B cell (primary cell): ENCODE results near the gene DHX40. TPM values are rescaled to one million over a fixed set of nuclear protein-coding genes. Genes with fewer than 3 reads are reported as not detected.
"Not testable (repeated sequence)": the region's sequence is repeated elsewhere in the genome, so short reads cannot be mapped to it uniquely, and the experiment has no call there.

Experiments
- ATAC-seq: fragments of 200-7000 bp; cut with Tn5 transposase; one replicate; pipeline ENCODE4 v1.10.0; 2021; ENCODE audit warnings: low read depth, mild to moderate bottlenecking, moderate number of reproducible peaks, moderate library complexity
- CTCF ChIA-PET: fragments of 350-600 bp; sonication (Branson Sonifier 250); formaldehyde crosslinking; loops from one replicate; lab custom pipeline; 2021; ENCODE audit warnings: antibody characterized with exemption, inconsistent platforms; lab: Charles Lee
- POLR2A ChIA-PET: fragments of 350-600 bp; sonication (Branson Sonifier 250); formaldehyde crosslinking; loops from one replicate; lab custom pipeline; 2021; ENCODE audit warnings: antibody characterized with exemption; lab: Charles Lee
- DNase-seq: peaks from one replicate; pipeline ENCODE4 v3.0.0; 2013
- H2AFZ ChIP-seq: 2 replicates; pipeline ENCODE4 v1.6.1; 2012; ENCODE audit warnings: mild to moderate bottlenecking, low read depth, low read length; ENCODE audit not compliant: insufficient read depth, poor library complexity, severe bottlenecking
- H3K27ac ChIP-seq, 2 donors: 1 replicate in 1 of 2; 2 replicates in 1 of 2; pipeline ENCODE4 v1.5.1; 2012 to 2013; ENCODE audit warnings: low read length in 2 of 2, mild to moderate bottlenecking in 2 of 2, moderate library complexity in 1 of 2
- H3K27me3 ChIP-seq, 4 experiments: fragments of 200-600 bp in 1 of 4; sonication (generic) in 1 of 4; replicated peaks in 1 of 4; 1 replicate in 2 of 4; 2 replicates in 2 of 4; pipeline versions ENCODE4 v1.6.1 to v1.7.0; 2013 to 2016; ENCODE audit warnings: low read length in 3 of 4, mild to moderate bottlenecking in 2 of 4, mixed read lengths in 1 of 4, moderate library complexity in 1 of 4; ENCODE audit not compliant: insufficient read depth in 4 of 4, control insufficient read depth in 3 of 4; ENCODE audit errors: control extremely low read depth in 1 of 4
- H3K36me3 ChIP-seq, 2 experiments: replicated peaks in 1 of 2; 1 replicate in 1 of 2; 2 replicates in 1 of 2; pipeline versions ENCODE4 v1.6.1 to v1.7.1; 2013; ENCODE audit warnings: low read length in 1 of 2; ENCODE audit not compliant: insufficient read depth in 2 of 2, control insufficient read depth in 1 of 2; ENCODE audit errors: control extremely low read depth in 1 of 2, extremely low read depth in 1 of 2
- H3K4me1 ChIP-seq, 2 donors: fragments of 200-600 bp in 1 of 2; sonication (generic) in 1 of 2; 1 replicate in 1 of 2; 2 replicates in 1 of 2; pipeline versions ENCODE4 v1.5.1 to v1.6.1; 2013 to 2017; ENCODE audit warnings: low read length in 2 of 2; ENCODE audit not compliant: control insufficient read depth in 2 of 2, insufficient read depth in 2 of 2
- H3K4me2 ChIP-seq: replicated peaks from 2 replicates; pipeline ENCODE3; 2012; ENCODE audit warnings: mild to moderate bottlenecking, low read depth, low read length; ENCODE audit not compliant: poor library complexity, severe bottlenecking
- H3K4me3 ChIP-seq, 5 experiments: fragments of 200-600 bp in 1 of 5; sonication (generic) in 1 of 5; 1 replicate in 3 of 5; 2 replicates in 2 of 5; pipeline versions ENCODE4 v1.5.1 to v1.7.0; 2011 to 2016; ENCODE audit warnings: low read length in 4 of 5, mild to moderate bottlenecking in 4 of 5, low read depth in 2 of 5, control low read depth in 1 of 5, moderate library complexity in 1 of 5; ENCODE audit not compliant: insufficient read depth in 1 of 5; ENCODE audit errors: control extremely low read depth in 1 of 5, extremely low read depth in 1 of 5
- H3K79me2 ChIP-seq: fragments of 200-600 bp; sonication (generic); one replicate; pipeline ENCODE4 v1.6.0; 2016; ENCODE audit warnings: low read length; ENCODE audit not compliant: control insufficient read depth, insufficient read depth
- H3K9ac ChIP-seq: fragments of 200-600 bp; sonication (generic); 2 replicates; pipeline ENCODE4 v1.6.1; 2017; ENCODE audit warnings: mild to moderate bottlenecking, low read length, moderate library complexity
- H3K9me3 ChIP-seq, 3 donors: one replicate each; pipeline versions ENCODE4 v1.6.1 to v1.7.1; 2013; ENCODE audit warnings: low read length in 2 of 3; ENCODE audit not compliant: control insufficient read depth in 2 of 3, insufficient read depth in 1 of 3; ENCODE audit errors: control extremely low read depth in 1 of 3
- H4K20me1 ChIP-seq: 2 replicates; pipeline ENCODE4 v1.6.0; 2012; ENCODE audit warnings: mild to moderate bottlenecking, low read length; ENCODE audit not compliant: insufficient read depth, control insufficient read depth, poor library complexity, severe bottlenecking
- H3K27ac Mint-ChIP-seq: one replicate; pipeline ENCODE4 v1.8.0; 2021; ENCODE audit warnings: mixed read lengths
- H3K27me3 Mint-ChIP-seq: one replicate; pipeline ENCODE4 v1.8.0; 2021; ENCODE audit warnings: mixed read lengths
- H3K4me1 Mint-ChIP-seq: one replicate; pipeline ENCODE4 v1.8.0; 2021; ENCODE audit warnings: mixed read lengths
- H3K4me3 Mint-ChIP-seq: one replicate; pipeline ENCODE4 v1.8.0; 2021; ENCODE audit warnings: mixed read lengths
- H3K9me3 Mint-ChIP-seq: one replicate; pipeline ENCODE4 v1.8.0; 2022; ENCODE audit warnings: mixed read lengths; ENCODE audit not compliant: insufficient read depth
- EZH2 ChIP-seq: IDR thresholded peaks from 2 replicates; pipeline ENCODE4 v1.6.1; 2012; ENCODE audit warnings: borderline replicate concordance, low read depth, mild to moderate bottlenecking, moderate library complexity, low read length; ENCODE audit not compliant: insufficient read depth, poor library complexity, severe bottlenecking
- WGBS: methylation state at CpG from one replicate; pipeline ENCODE4 v1.1.5; 2013; ENCODE audit warnings: missing lambda C conversion rate; ENCODE audit not compliant: insufficient coverage; 5-methylcytosine and 5-hydroxymethylcytosine counted together
- intact Hi-C: fragments of 100-400 bp; cut with micrococcal nuclease; formaldehyde crosslinking; loops from one replicate; pipeline ENCODE4 v1.10.0; 2022
- polyA plus RNA-seq: library from polyadenylated mRNA; depleted of rRNA; stranded (reverse); fragments of >200 nt; gene quantifications from 2 replicates; pipeline ENCODE4 v1.2.3, GENCODE V29; 2012
- total RNA-seq, 2 donors: library from RNA; stranded (reverse); fragments of 120-200 nt in 1 of 2; gene quantifications; 1 replicate in 1 of 2; 2 replicates in 1 of 2; pipeline versions ENCODE4 v1.2.3 to v1.2.4, GENCODE V29; 2013 to 2022
- TF ChIP-seq, protein P1 (sequence below): fragments of 200-600 bp; IDR thresholded peaks from one replicate; pipeline ENCODE4 v1.8.0; 2022; ENCODE audit warnings: antibody characterized with exemption, mild to moderate bottlenecking

DHX40 gene
- total and polyA plus RNA-seq, 2 donors (not counting 1 experiment from before 2014, with no cell fraction given) = 10.4 to 28.7 TPM

DNA sequence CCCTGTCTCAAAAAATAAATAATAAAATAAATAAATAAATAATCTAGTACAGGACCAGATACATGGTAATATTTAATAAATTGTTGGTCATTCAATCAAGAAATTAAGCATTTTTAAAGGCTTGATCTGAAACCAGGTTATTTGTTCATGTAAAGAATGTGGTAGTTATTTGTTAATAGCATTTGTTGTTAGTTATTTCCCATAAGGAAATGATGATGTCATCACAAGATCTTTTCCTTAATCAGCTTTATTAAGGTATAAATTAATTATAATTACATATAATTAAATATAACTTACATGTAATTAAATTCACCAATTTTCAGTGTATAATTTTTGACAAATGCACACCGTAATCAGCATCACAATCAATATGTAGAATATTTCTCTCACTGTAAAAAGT is 19.5 kb upstream of the DHX40 start:
- H3K4me3 ChIP-seq = no peak overlapping the region
- H3K4me2 ChIP-seq = no peak overlapping the region
- H3K9ac ChIP-seq = no peak overlapping the region
- H3K27ac ChIP-seq = no peak overlapping the region
- H3K4me1 ChIP-seq = no peaks in the 10 kb centered on the region
- DNase-seq (no peak), ATAC-seq (no peak)
- ChIA-PET POLR2A (no interaction called here), CTCF (interaction anchor here (1.0 kb wide), 1 partner anchor 24 kb away, joined by 3 read pairs; no protein-coding TSS in a partner anchor)
- no peaks in the 10 kb centered on the region for H3K79me2 ChIP-seq
- Mint-ChIP-seq H3K27me3 (peaks cover 4% of the 10 kb centered on the region), H3K9me3 (no peaks in the 10 kb centered on the region), H3K27ac (no peak overlapping the region), H3K4me3 (no peak overlapping the region), H3K4me1 (no peaks in the 10 kb centered on the region)
- TF ChIP-seq, protein P1, sequence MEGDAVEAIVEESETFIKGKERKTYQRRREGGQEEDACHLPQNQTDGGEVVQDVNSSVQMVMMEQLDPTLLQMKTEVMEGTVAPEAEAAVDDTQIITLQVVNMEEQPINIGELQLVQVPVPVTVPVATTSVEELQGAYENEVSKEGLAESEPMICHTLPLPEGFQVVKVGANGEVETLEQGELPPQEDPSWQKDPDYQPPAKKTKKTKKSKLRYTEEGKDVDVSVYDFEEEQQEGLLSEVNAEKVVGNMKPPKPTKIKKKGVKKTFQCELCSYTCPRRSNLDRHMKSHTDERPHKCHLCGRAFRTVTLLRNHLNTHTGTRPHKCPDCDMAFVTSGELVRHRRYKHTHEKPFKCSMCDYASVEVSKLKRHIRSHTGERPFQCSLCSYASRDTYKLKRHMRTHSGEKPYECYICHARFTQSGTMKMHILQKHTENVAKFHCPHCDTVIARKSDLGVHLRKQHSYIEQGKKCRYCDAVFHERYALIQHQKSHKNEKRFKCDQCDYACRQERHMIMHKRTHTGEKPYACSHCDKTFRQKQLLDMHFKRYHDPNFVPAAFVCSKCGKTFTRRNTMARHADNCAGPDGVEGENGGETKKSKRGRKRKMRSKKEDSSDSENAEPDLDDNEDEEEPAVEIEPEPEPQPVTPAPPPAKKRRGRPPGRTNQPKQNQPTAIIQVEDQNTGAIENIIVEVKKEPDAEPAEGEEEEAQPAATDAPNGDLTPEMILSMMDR = no peak
- TF ChIP-seq EZH2 = no peak
- no peaks in the 10 kb centered on the region for H3K9me3 ChIP-seq
- H2AFZ ChIP-seq = no peak overlapping the region
- intact Hi-C loops = no loop called here
- H4K20me1 ChIP-seq = no peaks in the 10 kb centered on the region
- H3K27me3 ChIP-seq = no peaks in the 10 kb centered on the region
- WGBS = no CpG with 5 or more reads among the region's 1 CpG
- H3K36me3 ChIP-seq = no peaks in the 10 kb centered on the region

DNA sequence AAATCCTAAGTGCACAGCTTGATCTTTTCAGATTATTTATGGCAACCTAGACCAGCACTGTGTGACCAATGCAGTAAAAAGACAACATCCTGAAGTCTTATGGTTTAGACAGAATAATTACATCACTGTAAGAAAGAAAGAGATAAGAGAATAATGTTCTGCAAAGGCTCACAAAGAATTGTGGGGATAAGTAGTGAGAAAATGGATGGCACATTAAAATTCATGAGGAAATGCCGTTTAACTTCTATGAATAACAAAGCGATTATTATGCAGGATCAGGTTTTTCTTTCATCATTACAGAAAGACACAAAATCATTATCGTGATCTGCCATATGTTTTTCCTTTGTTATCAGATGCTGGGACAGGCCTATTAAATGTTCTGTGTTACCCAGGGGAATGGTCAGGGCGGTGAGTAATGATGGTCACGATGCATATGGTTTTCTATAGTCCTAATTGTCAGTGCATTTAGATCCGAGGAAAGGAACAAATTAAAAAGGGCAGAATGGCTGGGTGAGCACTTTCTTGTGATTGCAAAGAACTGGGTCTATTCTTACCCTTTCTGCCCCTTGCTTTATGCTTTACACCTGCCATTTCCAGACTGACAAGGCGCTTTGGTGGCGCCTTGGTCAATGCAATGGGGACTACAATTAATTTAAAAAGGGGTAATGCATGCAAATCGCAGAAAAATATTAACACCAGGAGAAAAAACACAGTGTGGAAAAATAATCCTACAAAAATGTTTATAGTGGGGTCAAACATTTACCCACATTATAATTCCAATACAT is 18.1 kb upstream of the DHX40 start:
- no peaks in the 10 kb centered on the region for H3K9me3 Mint-ChIP-seq
- no peaks in the 10 kb centered on the region for H3K4me1 Mint-ChIP-seq
- Histone ChIP-seq H4K20me1 (no peaks in the 10 kb centered on the region), H3K36me3 (no peaks in the 10 kb centered on the region), H2AFZ (no peak overlapping the region), H3K4me3 (no peak overlapping the region), H3K9ac (no peak overlapping the region), H3K79me2 (no peaks in the 10 kb centered on the region), H3K27me3 (no peaks in the 10 kb centered on the region), H3K4me1 (no peaks in the 10 kb centered on the region), H3K27ac (no peak overlapping the region), H3K4me2 (no peak overlapping the region), H3K9me3 (no peaks in the 10 kb centered on the region)
- H3K27ac Mint-ChIP-seq = no peak overlapping the region
- ATAC-seq (no peak), DNase-seq (no peak)
- H3K4me3 Mint-ChIP-seq = no peak overlapping the region
- intact Hi-C loops = no loop called here
- POLR2A ChIA-PET = no interaction called here
- WGBS = 100% methylated on average over 3 of the region's 9 CpGs
- H3K27me3 Mint-ChIP-seq = no peaks in the 10 kb centered on the region
- no peak for TF ChIP-seq EZH2
- CTCF ChIA-PET = no interaction called here

DNA sequence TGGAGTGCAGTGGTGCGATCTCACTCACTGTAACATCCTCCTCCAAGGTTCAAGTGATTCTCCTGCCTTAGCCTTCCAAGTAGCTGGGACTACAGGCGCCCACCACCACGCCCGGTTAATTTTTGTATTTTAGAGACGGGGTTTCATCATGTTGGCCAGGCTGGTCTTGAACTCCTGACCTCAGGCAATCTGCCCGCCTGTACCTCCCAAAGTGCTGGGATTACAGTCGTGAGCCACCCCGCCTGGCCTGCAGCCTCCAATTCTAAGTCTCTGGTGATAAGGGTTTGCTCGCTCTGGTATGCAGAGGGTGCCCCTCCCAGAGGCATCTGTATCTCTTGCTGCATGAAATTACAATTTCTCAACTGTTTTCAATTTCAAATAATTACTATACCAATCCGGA is 16.4 kb upstream of the DHX40 start:
- H3K27ac ChIP-seq, CTCF ChIA-PET, intact Hi-C loops, H3K9me3 ChIP-seq, H3K4me3 Mint-ChIP-seq, H3K4me1 ChIP-seq, H3K4me1 Mint-ChIP-seq, H3K27me3 ChIP-seq, H2AFZ ChIP-seq, ATAC-seq, H3K9ac ChIP-seq, H3K79me2 ChIP-seq, DNase-seq, POLR2A ChIA-PET, H3K27me3 Mint-ChIP-seq, H3K4me2 ChIP-seq, H3K27ac Mint-ChIP-seq, H3K36me3 ChIP-seq, H4K20me1 ChIP-seq, H3K9me3 Mint-ChIP-seq, H3K4me3 ChIP-seq: not testable (repeated sequence)
- WGBS = 95% methylated on average over 9 of the region's 10 CpGs
